Natural killer cell treated with Interleukin-12 subunit alpha and Interleukin-12 subunit beta and Interleukin-15 and Interleukin-18, amount 100 ng/mL, for 72 hours (primary cell): ENCODE results near the gene SLFN13. TPM values are rescaled to one million over a fixed set of nuclear protein-coding genes. Genes with fewer than 3 reads are reported as not detected.
"Not testable (repeated sequence)": the region's sequence is repeated elsewhere in the genome, so short reads cannot be mapped to it uniquely, and the experiment has no call there.

ENCODE experiments used
- ATAC-seq, 2 donors: fragments of 150-1000 bp; cut with Tn5 transposase in 1 of 2; sonication (Bioruptor Pico), chemical (Tn5 transposase) in 1 of 2; 2 replicates each; pipeline ENCODE4 v1.10.0; 2021
- DNase-seq: peaks from one replicate; pipeline ENCODE4 v3.0.0; 2022; ENCODE audit warnings: low spot score
- H3K27ac Mint-ChIP-seq, 2 donors: 1 replicate in 1 of 2; 2 replicates in 1 of 2; pipeline ENCODE4 v1.8.0; 2022; ENCODE audit warnings: mixed read lengths in 2 of 2, mild to moderate bottlenecking in 1 of 2, moderate library complexity in 1 of 2
- H3K27me3 Mint-ChIP-seq, 2 donors: 1 replicate in 1 of 2; 2 replicates in 1 of 2; pipeline ENCODE4 v1.8.0; 2022; ENCODE audit warnings: mixed read lengths in 2 of 2
- H3K36me3 Mint-ChIP-seq: one replicate; pipeline ENCODE4 v1.8.0; 2022; ENCODE audit warnings: mixed read lengths
- H3K4me1 Mint-ChIP-seq, 2 donors: 1 replicate in 1 of 2; 2 replicates in 1 of 2; pipeline ENCODE4 v1.8.0; 2022; ENCODE audit warnings: low read depth in 2 of 2, mixed read lengths in 2 of 2, mild to moderate bottlenecking in 1 of 2
- H3K4me3 Mint-ChIP-seq: one replicate; pipeline ENCODE4 v1.8.0; 2022; ENCODE audit warnings: mixed read lengths
- H3K9me3 Mint-ChIP-seq: 2 replicates; pipeline ENCODE4 v1.8.0; 2022; ENCODE audit warnings: mixed read lengths
- total RNA-seq, 2 donors: library from RNA; stranded (reverse); gene quantifications; one replicate each; pipeline ENCODE4 v1.2.3, GENCODE V29; 2022

The SLFN13 gene
- total RNA-seq, 2 donors from 2014 or later = 213 to 343 TPM

GRCh38 chr17:35416659-35417058 is 31.9 kb downstream of the SLFN13 start:
- peaks cover 33 to 40% of the 10 kb centered on the region in 2 donors for H3K4me1 Mint-ChIP-seq
- H3K9me3 Mint-ChIP-seq = no peaks in the 10 kb centered on the region
- peaks cover 57% of the 10 kb centered on the region for H3K36me3 Mint-ChIP-seq
- DNase-seq (no peak), ATAC-seq (peak in 1 of 2 donors; percentile 60)
- peak overlapping the region; percentile 48 to 76 for H3K27ac Mint-ChIP-seq
- H3K4me3 Mint-ChIP-seq = peak overlapping the region; percentile 44
- H3K27me3 Mint-ChIP-seq = no peaks in the 10 kb centered on the region

GRCh38 chr17:35414707-35415106 is 33.9 kb downstream of the SLFN13 start:
- not testable (repeated sequence) for H3K27me3 Mint-ChIP-seq
- H3K36me3 Mint-ChIP-seq = peaks cover 62% of the 10 kb centered on the region

GRCh38 chr17:35414247-35414646 is 34.3 kb downstream of the SLFN13 start:
- ATAC-seq (no peak), DNase-seq (no peak)
- Mint-ChIP-seq H3K9me3 (no peaks in the 10 kb centered on the region), H3K36me3 (peaks cover 62% of the 10 kb centered on the region), H3K27me3 (no peaks in the 10 kb centered on the region), H3K27ac (no peak overlapping the region), H3K4me1 (peaks cover 26 to 37% of the 10 kb centered on the region in 2 donors), H3K4me3 (no peak overlapping the region)

More at GRCh38 chr17:35414707-35415106, 33.9 kb downstream of the SLFN13 start:
- not testable (repeated sequence) for H3K4me3 Mint-ChIP-seq, H3K27ac Mint-ChIP-seq, ATAC-seq, H3K9me3 Mint-ChIP-seq, DNase-seq
- H3K4me1 Mint-ChIP-seq = peaks cover 31 to 39% of the 10 kb centered on the region in 2 donors

GRCh38 chr17:35407531-35407930 is 41.0 kb downstream of the SLFN13 start:
- Mint-ChIP-seq H3K4me1 (peaks cover 0 to 8% of the 10 kb centered on the region in 2 donors), H3K27me3 (no peaks in the 10 kb centered on the region), H3K27ac (no peak overlapping the region), H3K9me3 (no peaks in the 10 kb centered on the region), H3K4me3 (no peak overlapping the region), H3K36me3 (peaks cover 36% of the 10 kb centered on the region)
- DNase-seq = no peak
- ATAC-seq = no peak

GRCh38 chr17:35406568-35406967 is 42.0 kb downstream of the SLFN13 start:
- H3K9me3 Mint-ChIP-seq = no peaks in the 10 kb centered on the region
- peaks cover 32% of the 10 kb centered on the region for H3K36me3 Mint-ChIP-seq
- H3K4me3 Mint-ChIP-seq = no peak overlapping the region
- no peaks in the 10 kb centered on the region for H3K27me3 Mint-ChIP-seq
- no peak overlapping the region for H3K27ac Mint-ChIP-seq
- DNase-seq (no peak), ATAC-seq (no peak)
- peaks cover 0 to 11% of the 10 kb centered on the region in 2 donors for H3K4me1 Mint-ChIP-seq

GRCh38 chr17:35404360-35404759 is 44.2 kb downstream of the SLFN13 start:
- no peaks in the 10 kb centered on the region for H3K9me3 Mint-ChIP-seq
- peaks cover 21% of the 10 kb centered on the region for H3K36me3 Mint-ChIP-seq
- no peaks in the 10 kb centered on the region for H3K27me3 Mint-ChIP-seq
- H3K4me3 Mint-ChIP-seq = no peak overlapping the region
- peaks cover 0 to 10% of the 10 kb centered on the region in 2 donors for H3K4me1 Mint-ChIP-seq
- ATAC-seq (peak in 1 of 2 donors; percentile 81), DNase-seq (no peak)
- no peak overlapping the region for H3K27ac Mint-ChIP-seq

GRCh38 chr17:35393783-35394182 is 54.8 kb downstream of the SLFN13 start:
- H3K4me3 Mint-ChIP-seq, H3K9me3 Mint-ChIP-seq, ATAC-seq, H3K27me3 Mint-ChIP-seq, H3K27ac Mint-ChIP-seq, H3K36me3 Mint-ChIP-seq, DNase-seq: not testable (repeated sequence)
- peaks cover 8 to 14% of the 10 kb centered on the region in 2 donors for H3K4me1 Mint-ChIP-seq

GRCh38 chr17:35390663-35391062 is 57.9 kb downstream of the SLFN13 start:
- Mint-ChIP-seq H3K36me3 (no peaks in the 10 kb centered on the region), H3K9me3 (no peaks in the 10 kb centered on the region), H3K4me3 (no peak overlapping the region), H3K27me3 (peaks cover 0 to 6% of the 10 kb centered on the region in 2 donors), H3K4me1 (peaks cover 8 to 9% of the 10 kb centered on the region in 2 donors), H3K27ac (peak overlapping the region in 1 of 2 donors; percentile 51)
- ATAC-seq = no peak
- DNase-seq = no peak

GRCh38 chr17:35390156-35390555 is 58.4 kb downstream of the SLFN13 start:
- Mint-ChIP-seq H3K36me3 (no peaks in the 10 kb centered on the region), H3K27me3 (peaks cover 0 to 6% of the 10 kb centered on the region in 2 donors), H3K27ac (no peak overlapping the region), H3K4me3 (no peak overlapping the region), H3K9me3 (no peaks in the 10 kb centered on the region), H3K4me1 (peaks cover 8 to 9% of the 10 kb centered on the region in 2 donors)
- DNase-seq = no peak
- ATAC-seq = no peak

GRCh38 chr17:35387496-35387895 is 61.1 kb downstream of the SLFN13 start:
- peaks cover 6 to 8% of the 10 kb centered on the region in 2 donors for H3K4me1 Mint-ChIP-seq
- no peak for DNase-seq
- H3K9me3 Mint-ChIP-seq = no peaks in the 10 kb centered on the region
- H3K36me3 Mint-ChIP-seq = peaks cover 9% of the 10 kb centered on the region
- H3K27ac Mint-ChIP-seq = no peak overlapping the region
- peaks cover 0 to 6% of the 10 kb centered on the region in 2 donors for H3K27me3 Mint-ChIP-seq
- no peak for ATAC-seq
- no peak overlapping the region for H3K4me3 Mint-ChIP-seq

Other genes with a start within 250 kb of the SLFN13 start
- gene SLFN5, start 205.7 kb downstream of the SLFN13 start, total RNA-seq = 10 to 100 TPM; 29.0 to 46.7 TPM
- gene SLFN11, start 75.1 kb downstream of the SLFN13 start, total RNA-seq = 100 to 1,000 TPM; 139 to 149 TPM
- gene SLFN12, start 16.3 kb downstream of the SLFN13 start, total RNA-seq = 10 to 100 TPM; 59.4 to 60.4 TPM
- gene SLFN12L, start 88.9 kb upstream of the SLFN13 start, total RNA-seq = 10 to 100 TPM; 40.2 to 83.7 TPM
- not detected for gene SLFN14, start 112.1 kb upstream of the SLFN13 start, total RNA-seq
- gene PEX12, start 129.8 kb upstream of the SLFN13 start, total RNA-seq = 1 to 10 TPM; 3.5 to 4.5 TPM
- 100 to 1,000 TPM; 158 to 171 TPM for gene AP2B1, start 138.6 kb upstream of the SLFN13 start, total RNA-seq